SK-N-SH (cell line): ENCODE results near the gene TEAD2.

Experiments
- CTCF ChIP-seq: fragments of 200-600 bp; sonication (generic); IDR thresholded peaks from 2 replicates; pipeline ENCODE4 v1.6.1; 2017; ENCODE audit warnings: antibody characterized with exemption, mild to moderate bottlenecking, moderate library complexity
- EP300 ChIP-seq, 2 experiments: IDR thresholded peaks; 2 replicates each; pipeline versions ENCODE4 v1.4.0 to v1.6.1; 2012; ENCODE audit warnings: borderline replicate concordance in 1 of 2, low read depth in 1 of 2, low read length in 1 of 2
- EZH2phosphoT487 ChIP-seq: fragments of 200-600 bp; sonication (generic); IDR thresholded peaks from 2 replicates; pipeline ENCODE4 v1.6.1; 2017; ENCODE audit warnings: low read depth, mixed run types, mild to moderate bottlenecking, antibody characterized with exemption, moderate library complexity, borderline replicate concordance
- FOXM1 ChIP-seq: IDR thresholded peaks from 2 replicates; pipeline ENCODE4 v1.4.0; 2012; ENCODE audit warnings: low read depth, mild to moderate bottlenecking
- NRF1 ChIP-seq: IDR thresholded peaks from 2 replicates; pipeline ENCODE4 v1.6.1; 2012; ENCODE audit warnings: low read depth, mild to moderate bottlenecking, low read length
- PBX3 ChIP-seq: IDR thresholded peaks from 2 replicates; pipeline ENCODE4; 2012
- POLR2AphosphoS5 ChIP-seq: IDR thresholded peaks from 2 replicates; pipeline ENCODE4 v1.6.1; 2012; ENCODE audit warnings: low read depth, low read length
- REST ChIP-seq: IDR thresholded peaks from 2 replicates; pipeline ENCODE4 v1.6.1; 2012; ENCODE audit warnings: mild to moderate bottlenecking, low read depth, low read length, moderate library complexity
- TAF1 ChIP-seq: IDR thresholded peaks from 2 replicates; pipeline ENCODE4 v1.6.1; 2012; ENCODE audit warnings: low read depth, mild to moderate bottlenecking, low read length, moderate library complexity, borderline replicate concordance
- USF2 ChIP-seq: fragments of 150-350 bp; IDR thresholded peaks from 2 replicates; pipeline ENCODE4 v1.6.1; 2017; ENCODE audit warnings: antibody characterized with exemption, low read length, low read depth, borderline replicate concordance
- YY1 ChIP-seq: IDR thresholded peaks from 2 replicates; pipeline ENCODE4 v1.4.0; 2012; ENCODE audit warnings: low read depth, mild to moderate bottlenecking

GRCh38 chr19:49343123-49343522 lies 19.1 kb downstream of the TEAD2 start:
- TF ChIP-seq EP300 (IDR thresholded peaks at IDR 0.05; ENCODE audit: borderline replicate concordance in 1 of 2, low read depth in 1 of 2, low read length in 1 of 2) (no peak), CTCF (no peak), EZH2phosphoT487 (no peak), TAF1 (no peak), PBX3 (no peak), REST (no peak), POLR2AphosphoS5 (no peak), USF2 (no peak), NRF1 (no peak), FOXM1 (no peak), YY1 (no peak)
